Memory B cell (primary cell): ENCODE measurements around the gene ZNF774.
"Not testable (repeated sequence)": the region's sequence is repeated elsewhere in the genome, so short reads cannot be mapped to it uniquely, and the experiment has no call there.

ENCODE experiments used
- ATAC-seq: fragments of 150-1000 bp; cut with Tn5 transposase; 2 replicates; pipeline ENCODE4 v1.10.0; 2021; ENCODE audit warnings: low read depth, mild to moderate bottlenecking, moderate library complexity
- DNase-seq, 2 donors: peaks; one replicate each; pipeline ENCODE4 v3.0.0; 2022; ENCODE audit warnings: low spot score in 2 of 2
- H3K27ac Mint-ChIP-seq: one replicate; pipeline ENCODE4 v1.8.0; 2022; ENCODE audit warnings: mild to moderate bottlenecking, moderate library complexity, mixed read lengths
- H3K27me3 Mint-ChIP-seq: one replicate; pipeline ENCODE4 v1.8.0; 2022; ENCODE audit warnings: mixed read lengths
- H3K36me3 Mint-ChIP-seq: one replicate; pipeline ENCODE4 v1.8.0; 2022; ENCODE audit warnings: mild to moderate bottlenecking, mixed read lengths
- H3K4me1 Mint-ChIP-seq: one replicate; pipeline ENCODE4 v1.8.0; 2022; ENCODE audit warnings: mixed read lengths
- H3K4me3 Mint-ChIP-seq: one replicate; pipeline ENCODE4 v1.8.0; 2022; ENCODE audit warnings: mild to moderate bottlenecking, moderate library complexity, mixed read lengths
- H3K9me3 Mint-ChIP-seq: one replicate; pipeline ENCODE4 v1.8.0; 2022; ENCODE audit warnings: mixed read lengths

ZNF774 gene

GRCh38 chr15:90327311-90327710, 24.8 kb upstream of the ZNF774 start:
- Mint-ChIP-seq H3K4me1 (no peaks in the 10 kb centered on the region), H3K9me3 (no peaks in the 10 kb centered on the region), H3K4me3 (no peak overlapping the region), H3K27me3 (peaks cover 3% of the 10 kb centered on the region), H3K27ac (no peak overlapping the region), H3K36me3 (no peaks in the 10 kb centered on the region)
- DNase-seq (no peak), ATAC-seq (no peak)

DNA sequence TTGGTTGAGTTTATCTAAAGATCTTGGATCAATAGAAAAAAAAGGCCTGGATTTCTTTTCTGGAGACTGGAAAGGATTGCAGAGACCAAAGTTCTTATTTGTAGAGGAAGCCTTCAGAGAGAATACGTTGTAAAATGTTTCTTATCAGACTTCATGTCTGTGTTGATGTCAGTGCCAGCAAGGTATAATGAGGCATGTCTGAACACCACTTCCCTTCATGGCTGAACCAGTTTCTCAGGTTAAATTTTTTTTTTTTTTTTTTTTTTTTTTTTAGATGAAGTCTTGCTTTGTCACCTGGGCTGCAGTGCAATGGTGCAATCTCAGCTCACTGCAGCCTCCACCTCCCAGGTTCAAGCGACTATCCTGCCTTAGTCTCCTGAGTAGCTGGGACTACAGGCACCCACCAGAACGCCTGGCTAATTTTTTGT, 17.8 kb upstream of the ZNF774 start:
- no peaks in the 10 kb centered on the region for H3K36me3 Mint-ChIP-seq
- H3K27ac Mint-ChIP-seq: no peak overlapping the region
- DNase-seq (no peak), ATAC-seq (no peak)
- no peaks in the 10 kb centered on the region for H3K9me3 Mint-ChIP-seq
- no peaks in the 10 kb centered on the region for H3K27me3 Mint-ChIP-seq
- no peak overlapping the region for H3K4me3 Mint-ChIP-seq
- H3K4me1 Mint-ChIP-seq: peaks cover 7% of the 10 kb centered on the region

- peak; percentile 70 for ATAC-seq
- H3K27me3 Mint-ChIP-seq: no peaks in the 10 kb centered on the region
Observed at GRCh38 chr15:90336705-90337141, 15.4 kb upstream of the ZNF774 start.

DNA sequence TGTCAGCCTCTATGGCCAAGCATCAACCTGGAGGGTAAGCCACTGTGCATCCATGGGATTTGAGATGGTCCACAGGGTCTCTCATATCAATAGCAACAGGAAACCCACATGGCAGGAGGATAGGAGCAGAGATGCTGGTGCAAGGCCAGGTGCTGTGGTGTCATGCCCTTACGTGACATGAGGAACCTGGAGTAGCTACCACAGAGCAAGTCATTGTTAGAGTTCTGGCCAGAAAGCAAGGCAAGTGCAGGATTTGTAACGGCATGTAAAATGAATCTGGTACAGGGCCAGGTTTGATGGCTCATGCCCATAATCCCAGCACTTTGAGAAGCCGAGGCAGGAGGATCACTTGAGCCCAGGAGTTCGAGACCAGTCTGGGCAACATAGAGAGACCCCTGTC, 14.8 kb upstream of the ZNF774 start:
- DNase-seq (no peak), ATAC-seq (no peak)
- no peak overlapping the region for H3K27ac Mint-ChIP-seq
- no peaks in the 10 kb centered on the region for H3K36me3 Mint-ChIP-seq
- no peaks in the 10 kb centered on the region for H3K9me3 Mint-ChIP-seq
- peaks cover 7% of the 10 kb centered on the region for H3K4me1 Mint-ChIP-seq
- no peaks in the 10 kb centered on the region for H3K27me3 Mint-ChIP-seq
- H3K4me3 Mint-ChIP-seq: no peak overlapping the region

More at GRCh38 chr15:90336705-90337141, 15.4 kb upstream of the ZNF774 start:
- Mint-ChIP-seq H3K36me3 (no peaks in the 10 kb centered on the region), H3K4me1 (peaks cover 7% of the 10 kb centered on the region), H3K27ac (no peak overlapping the region), H3K9me3 (no peaks in the 10 kb centered on the region), H3K4me3 (no peak overlapping the region)
- no peak for DNase-seq

- H3K27ac Mint-ChIP-seq: no peak overlapping the region
Observed at GRCh38 chr15:90338532-90338931, 13.6 kb upstream of the ZNF774 start.

DNA sequence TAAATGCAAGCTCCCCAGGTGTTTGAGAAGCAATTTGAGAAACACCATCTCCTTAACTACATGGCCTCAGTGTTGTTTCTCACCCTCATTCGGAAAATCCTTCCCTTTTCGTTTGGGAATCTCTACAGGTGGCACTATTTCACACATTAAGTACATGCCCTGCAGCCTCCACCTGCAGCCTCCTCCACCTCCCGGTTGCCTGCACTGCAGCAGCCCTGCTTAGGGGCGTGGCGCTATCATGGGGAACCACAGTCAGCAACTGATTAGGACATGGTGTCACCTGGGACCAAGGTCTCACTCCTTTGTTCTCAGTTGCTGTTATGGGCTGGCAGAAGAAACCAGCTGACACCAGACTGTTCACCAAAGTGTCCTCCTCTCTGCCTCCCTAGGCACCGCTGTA, 11.7 kb upstream of the ZNF774 start:
- no peaks in the 10 kb centered on the region for H3K27me3 Mint-ChIP-seq
- ATAC-seq (no peak), DNase-seq (no peak)
- no peak overlapping the region for H3K27ac Mint-ChIP-seq
- H3K4me3 Mint-ChIP-seq: no peak overlapping the region
- H3K9me3 Mint-ChIP-seq: no peaks in the 10 kb centered on the region
- H3K4me1 Mint-ChIP-seq: peaks cover 14% of the 10 kb centered on the region
- no peaks in the 10 kb centered on the region for H3K36me3 Mint-ChIP-seq

More at GRCh38 chr15:90338532-90338931, 13.6 kb upstream of the ZNF774 start:
- Mint-ChIP-seq H3K4me3 (no peak overlapping the region), H3K9me3 (no peaks in the 10 kb centered on the region), H3K36me3 (no peaks in the 10 kb centered on the region), H3K4me1 (peaks cover 11% of the 10 kb centered on the region), H3K27me3 (no peaks in the 10 kb centered on the region)
- ATAC-seq (no peak), DNase-seq (no peak)

DNA sequence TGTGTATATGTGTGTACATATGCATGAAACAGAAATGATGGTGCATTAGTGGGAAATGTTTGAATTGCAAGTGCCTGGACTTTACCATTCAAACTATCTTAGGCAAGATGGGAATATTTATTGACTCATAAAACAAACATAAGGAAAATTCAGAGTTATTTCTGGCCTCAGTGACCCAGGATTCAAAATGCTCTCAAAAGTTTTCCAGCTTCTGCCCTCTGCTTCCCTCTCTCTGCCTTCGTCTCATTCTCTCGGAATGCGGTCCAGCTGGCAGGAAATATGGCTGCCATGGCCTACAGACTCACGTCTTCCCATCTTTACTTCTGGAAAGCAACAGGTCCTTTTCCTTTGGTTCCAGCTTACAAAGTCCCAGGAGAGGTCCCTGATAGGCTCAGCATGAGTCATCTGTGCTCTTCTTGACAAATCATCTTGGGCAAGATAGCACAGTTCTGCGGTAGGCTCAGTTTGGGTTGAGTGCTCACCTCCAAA, 8.7 kb upstream of the ZNF774 start:
- DNase-seq: no peak
- H3K9me3 Mint-ChIP-seq: no peaks in the 10 kb centered on the region
- peaks cover 9% of the 10 kb centered on the region for H3K4me1 Mint-ChIP-seq
- no peaks in the 10 kb centered on the region for H3K36me3 Mint-ChIP-seq
- no peaks in the 10 kb centered on the region for H3K27me3 Mint-ChIP-seq
- ATAC-seq: no peak
- H3K4me3 Mint-ChIP-seq: no peak overlapping the region
- no peak overlapping the region for H3K27ac Mint-ChIP-seq

- DNase-seq: no peak
- peaks cover 9% of the 10 kb centered on the region for H3K4me1 Mint-ChIP-seq
Observed at GRCh38 chr15:90344662-90345061, 7.4 kb upstream of the ZNF774 start.

GRCh38 chr15:90345857-90346256, 6.2 kb upstream of the ZNF774 start:
- Mint-ChIP-seq H3K36me3 (no peaks in the 10 kb centered on the region), H3K9me3 (no peaks in the 10 kb centered on the region), H3K27me3 (no peaks in the 10 kb centered on the region), H3K27ac (no peak overlapping the region), H3K4me3 (no peak overlapping the region), H3K4me1 (peaks cover 9% of the 10 kb centered on the region)
- ATAC-seq (no peak), DNase-seq (no peak)

More at GRCh38 chr15:90344662-90345061, 7.4 kb upstream of the ZNF774 start:
- no peak overlapping the region for H3K4me3 Mint-ChIP-seq
- no peaks in the 10 kb centered on the region for H3K27me3 Mint-ChIP-seq
- ATAC-seq: no peak
- H3K9me3 Mint-ChIP-seq: no peaks in the 10 kb centered on the region
- no peak overlapping the region for H3K27ac Mint-ChIP-seq
- no peaks in the 10 kb centered on the region for H3K36me3 Mint-ChIP-seq

DNA sequence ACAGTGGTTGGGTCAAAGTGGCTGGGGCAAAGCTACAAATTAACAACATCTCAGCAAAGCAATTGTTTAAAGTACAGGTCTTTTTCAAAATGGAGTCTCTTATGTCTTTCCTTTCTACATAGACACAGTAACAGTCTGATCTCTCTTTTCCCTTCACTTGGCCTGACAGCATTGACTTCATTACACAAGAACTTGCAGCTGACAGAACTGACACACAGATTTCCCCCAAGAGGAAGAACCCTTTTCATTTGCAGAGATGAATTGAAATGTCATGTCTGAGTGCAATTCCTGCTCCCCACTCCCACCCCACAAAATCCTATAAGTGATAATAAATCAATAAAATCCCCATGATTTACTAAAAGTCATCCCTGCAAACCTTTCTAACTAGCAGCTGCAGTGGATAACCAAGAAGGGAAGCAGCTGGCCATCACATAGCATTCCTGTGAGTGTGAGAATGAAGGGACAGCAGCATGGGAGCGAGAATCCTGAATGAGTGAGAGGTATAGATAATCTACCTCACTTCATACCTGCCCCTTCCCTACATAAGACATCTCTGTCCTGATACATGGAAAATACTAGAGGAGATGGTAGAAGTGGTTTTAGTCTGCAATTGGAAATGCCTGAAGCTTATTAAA, 4.5 kb upstream of the ZNF774 start:
- not testable (repeated sequence) for H3K27me3 Mint-ChIP-seq, H3K9me3 Mint-ChIP-seq, H3K27ac Mint-ChIP-seq, ATAC-seq, H3K36me3 Mint-ChIP-seq, H3K4me3 Mint-ChIP-seq, DNase-seq
- peaks cover 10% of the 10 kb centered on the region for H3K4me1 Mint-ChIP-seq

DNA sequence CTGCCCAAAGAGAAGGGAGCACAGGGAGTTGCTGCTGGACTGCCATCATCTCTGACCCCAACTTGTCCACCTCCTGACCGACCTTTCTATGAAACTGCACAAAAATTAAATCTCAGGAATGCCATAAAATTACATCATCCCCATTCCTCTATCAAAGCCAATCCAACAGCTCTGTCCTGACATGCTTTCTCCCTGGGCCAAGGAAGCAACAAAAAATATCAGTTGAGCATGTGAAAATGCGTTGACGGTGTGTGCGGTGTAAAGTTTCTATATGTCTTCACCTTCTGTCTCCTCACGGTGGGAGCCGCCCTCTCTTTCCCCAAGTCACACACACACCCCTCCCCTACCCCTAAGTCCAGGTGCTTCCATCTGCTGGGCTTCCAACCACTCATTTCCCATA, 3.6 kb upstream of the ZNF774 start:
- H3K36me3 Mint-ChIP-seq: no peaks in the 10 kb centered on the region
- H3K4me1 Mint-ChIP-seq: peaks cover 9% of the 10 kb centered on the region
- ATAC-seq: no peak
- no peak overlapping the region for H3K4me3 Mint-ChIP-seq
- no peaks in the 10 kb centered on the region for H3K27me3 Mint-ChIP-seq
- H3K27ac Mint-ChIP-seq: no peak overlapping the region
- no peaks in the 10 kb centered on the region for H3K9me3 Mint-ChIP-seq
- no peak for DNase-seq

GRCh38 chr15:90349072-90349471, 3.0 kb upstream of the ZNF774 start:
- ATAC-seq (no peak), DNase-seq (no peak)
- Mint-ChIP-seq H3K36me3 (no peaks in the 10 kb centered on the region), H3K9me3 (no peaks in the 10 kb centered on the region), H3K4me1 (peaks cover 9% of the 10 kb centered on the region), H3K4me3 (no peak overlapping the region), H3K27ac (no peak overlapping the region), H3K27me3 (no peaks in the 10 kb centered on the region)

DNA sequence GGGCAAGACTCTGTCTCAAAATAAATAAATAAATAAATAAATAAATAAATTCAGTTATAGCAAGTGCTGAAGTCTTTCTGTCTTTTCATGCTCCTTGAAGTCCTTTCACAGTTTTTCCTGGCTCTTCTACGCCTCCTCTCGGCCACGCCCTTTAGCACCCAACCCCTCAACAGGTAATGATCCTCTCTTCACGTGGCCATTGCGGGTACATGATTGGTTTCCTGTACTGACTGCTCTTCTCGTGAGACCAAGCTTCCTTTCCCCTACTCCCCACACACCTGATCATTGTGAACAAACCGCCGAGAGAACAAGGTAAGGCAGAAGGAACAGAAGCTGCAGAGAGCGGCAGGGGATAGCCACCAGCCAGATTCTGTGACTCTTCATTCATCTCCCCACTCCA, 2.3 kb upstream of the ZNF774 start:
- Mint-ChIP-seq H3K4me3 (no peak overlapping the region), H3K27ac (no peak overlapping the region), H3K4me1 (peaks cover 6% of the 10 kb centered on the region), H3K36me3 (no peaks in the 10 kb centered on the region), H3K27me3 (no peaks in the 10 kb centered on the region), H3K9me3 (no peaks in the 10 kb centered on the region)
- no peak for ATAC-seq
- no peak for DNase-seq

DNA sequence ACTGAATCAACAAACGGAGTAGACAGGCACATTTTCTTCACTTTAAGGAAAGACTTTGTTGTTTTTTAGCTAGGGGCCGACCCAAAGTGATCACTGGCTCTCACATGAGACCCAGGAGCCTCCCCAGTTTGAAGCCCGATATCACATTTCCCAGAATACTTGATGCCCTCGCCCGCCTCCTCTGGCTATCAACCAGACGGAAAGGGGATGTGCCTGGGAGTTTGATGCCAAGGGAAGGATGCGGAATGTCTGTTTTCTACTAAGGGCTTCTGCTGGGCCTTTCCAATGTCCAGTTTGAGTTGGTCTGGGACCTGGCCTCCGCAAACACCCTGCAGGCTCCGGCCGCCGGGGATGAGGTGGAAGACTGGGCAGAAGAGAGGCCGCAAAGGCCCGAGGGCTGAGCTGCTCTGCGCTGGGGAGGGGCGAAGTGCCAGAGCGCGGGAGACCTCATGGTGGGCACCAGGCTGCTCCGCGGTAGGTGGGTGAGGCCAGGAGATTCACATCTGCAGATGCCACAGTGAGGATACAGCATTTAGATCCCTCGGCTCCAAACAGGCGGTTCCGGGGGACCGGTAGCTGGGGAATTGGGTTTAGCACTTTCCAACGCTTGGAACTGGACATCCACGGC, 491 bp upstream of the ZNF774 start:
- Mint-ChIP-seq H3K9me3 (no peaks in the 10 kb centered on the region), H3K27me3 (no peaks in the 10 kb centered on the region), H3K36me3 (no peaks in the 10 kb centered on the region), H3K27ac (peak overlapping the region; percentile 65), H3K4me3 (peak overlapping the region; percentile 89), H3K4me1 (peaks cover 4% of the 10 kb centered on the region)
- DNase-seq (no peak), ATAC-seq (no peak)

GRCh38 chr15:90354986-90355385, 2.9 kb downstream of the ZNF774 start:
- Mint-ChIP-seq H3K4me3 (no peak overlapping the region), H3K27ac (no peak overlapping the region), H3K27me3 (no peaks in the 10 kb centered on the region), H3K9me3 (no peaks in the 10 kb centered on the region), H3K36me3 (no peaks in the 10 kb centered on the region), H3K4me1 (peaks cover 4% of the 10 kb centered on the region)
- DNase-seq (no peak), ATAC-seq (no peak)
